DND-41 (cell line): Measurements from ENCODE around the gene TDRD1.

Experiments used
- ATAC-seq: fragments of 200-7000 bp; cut with Tn5 transposase; 3 replicates; pipeline ENCODE4 v1.9.1; 2021; ENCODE audit warnings: low read depth; ENCODE audit not compliant: insufficient read depth
- DNase-seq: peaks from one replicate; pipeline ENCODE4 v3.0.0-alpha.2; 2020
- H2AFZ ChIP-seq: 2 replicates; pipeline ENCODE4 v1.6.0; 2012; ENCODE audit warnings: low read depth, low read length
- H3K27ac ChIP-seq: 2 replicates; pipeline ENCODE4 v1.5.1; 2012; ENCODE audit warnings: low read length, inconsistent platforms
- H3K27me3 ChIP-seq: fragments of 200-600 bp; sonication (generic); 2 replicates; pipeline ENCODE4 v1.6.0; 2012; ENCODE audit warnings: low read length, mild to moderate bottlenecking, inconsistent platforms; ENCODE audit not compliant: insufficient read depth, poor library complexity
- H3K36me3 ChIP-seq: 2 replicates; pipeline ENCODE4 v1.5.1; 2012; ENCODE audit warnings: low read length, inconsistent platforms; ENCODE audit not compliant: insufficient read depth
- H3K4me1 ChIP-seq: 2 replicates; pipeline ENCODE4 v1.5.1; 2012; ENCODE audit warnings: mild to moderate bottlenecking, low read length; ENCODE audit not compliant: insufficient read depth
- H3K4me2 ChIP-seq: 2 replicates; pipeline ENCODE4 v1.6.0; 2012; ENCODE audit warnings: mild to moderate bottlenecking, moderate library complexity, low read length, inconsistent platforms; ENCODE audit not compliant: insufficient read depth
- H3K4me3 ChIP-seq, 2 experiments: fragments of 200-600 bp in 1 of 2; shearing (Covaris generic) in 1 of 2; 2 replicates each; pipeline ENCODE4 v1.5.1; 2012 to 2016; ENCODE audit warnings: inconsistent platforms in 2 of 2, low read length in 2 of 2, mild to moderate bottlenecking in 2 of 2, low read depth in 1 of 2, moderate library complexity in 1 of 2
- H3K79me2 ChIP-seq: 2 replicates; pipeline ENCODE4 v1.6.0; 2012; ENCODE audit warnings: low read length, inconsistent platforms; ENCODE audit not compliant: insufficient read depth
- H3K9ac ChIP-seq: 2 replicates; pipeline ENCODE4 v1.6.0; 2012; ENCODE audit warnings: low read depth, mild to moderate bottlenecking, inconsistent platforms, low read length, moderate library complexity
- H3K9me3 ChIP-seq: 2 replicates; pipeline ENCODE4 v1.5.1; 2012; ENCODE audit warnings: low read length, moderate library complexity, mild to moderate bottlenecking, inconsistent platforms; ENCODE audit not compliant: insufficient read depth, severe bottlenecking
- H4K20me1 ChIP-seq: 2 replicates; pipeline ENCODE4 v1.6.0; 2012; ENCODE audit warnings: low read length; ENCODE audit not compliant: insufficient read depth
- CTCF ChIP-seq: IDR thresholded peaks from 2 replicates; pipeline ENCODE4 v1.5.1; 2012; ENCODE audit warnings: borderline replicate concordance, low read length, moderate library complexity, mild to moderate bottlenecking; ENCODE audit not compliant: poor library complexity, severe bottlenecking; ENCODE audit errors: extremely low read depth
- EZH2 ChIP-seq: IDR thresholded peaks from 3 replicates; pipeline ENCODE4 v1.6.1; 2012; ENCODE audit warnings: borderline replicate concordance, low read depth, mild to moderate bottlenecking, moderate library complexity, low read length, inconsistent platforms; ENCODE audit not compliant: severe bottlenecking

The TDRD1 gene

GRCh38 chr10:114157912-114158311, 21.2 kb upstream of the TDRD1 start:
- Histone ChIP-seq H3K9me3 (no peaks in the 10 kb centered on the region), H3K4me2 (no peak overlapping the region), H2AFZ (no peak overlapping the region), H3K27me3 (no peaks in the 10 kb centered on the region), H3K36me3 (0 out of 2 replicates have a peak, but pooled peaks cover 6% of the 10 kb centered on the region), H3K27ac (no peak overlapping the region), H3K4me1 (no peaks in the 10 kb centered on the region), H4K20me1 (no peaks in the 10 kb centered on the region), H3K4me3 (no peak overlapping the region), H3K9ac (no peak overlapping the region), H3K79me2 (no peaks in the 10 kb centered on the region)
- TF ChIP-seq EZH2 (no peak), CTCF (no peak)
- ATAC-seq (no peak), DNase-seq (no peak)

- DNase-seq, result no peak
- H3K4me2 ChIP-seq, result no peak overlapping the region
These were observed 16.1 kb upstream of the TDRD1 start for GRCh38 chr10:114163062-114163461.

GRCh38 chr10:114166043-114166442, 13.1 kb upstream of the TDRD1 start:
- Histone ChIP-seq H3K36me3 (no peaks in the 10 kb centered on the region), H3K9me3 (peaks cover 9% of the 10 kb centered on the region), H3K9ac (no peak overlapping the region), H3K79me2 (peaks cover 5% of the 10 kb centered on the region; the same call in 1 of the 2 replicates), H3K4me1 (no peaks in the 10 kb centered on the region), H2AFZ (no peak overlapping the region), H3K27me3 (no peaks in the 10 kb centered on the region), H3K4me3 (no peak overlapping the region), H3K4me2 (no peak overlapping the region), H3K27ac (no peak overlapping the region), H4K20me1 (no peaks in the 10 kb centered on the region)
- ATAC-seq, result no peak
- no peak for DNase-seq
- TF ChIP-seq CTCF (no peak), EZH2 (no peak)

More at GRCh38 chr10:114163062-114163461, 16.1 kb upstream of the TDRD1 start:
- no peak overlapping the region for H3K27ac ChIP-seq
- H3K9ac ChIP-seq, result no peak overlapping the region
- peaks cover 1% of the 10 kb centered on the region for H3K9me3 ChIP-seq
- ATAC-seq, result no peak
- TF ChIP-seq EZH2, result no peak
- TF ChIP-seq CTCF, result no peak
- no peak overlapping the region for H2AFZ ChIP-seq
- H3K36me3 ChIP-seq, result no peaks in the 10 kb centered on the region
- H4K20me1 ChIP-seq, result no peaks in the 10 kb centered on the region
- H3K79me2 ChIP-seq, result no peaks in the 10 kb centered on the region
- H3K4me3 ChIP-seq, result no peak overlapping the region
- no peaks in the 10 kb centered on the region for H3K27me3 ChIP-seq
- no peaks in the 10 kb centered on the region for H3K4me1 ChIP-seq

DNA sequence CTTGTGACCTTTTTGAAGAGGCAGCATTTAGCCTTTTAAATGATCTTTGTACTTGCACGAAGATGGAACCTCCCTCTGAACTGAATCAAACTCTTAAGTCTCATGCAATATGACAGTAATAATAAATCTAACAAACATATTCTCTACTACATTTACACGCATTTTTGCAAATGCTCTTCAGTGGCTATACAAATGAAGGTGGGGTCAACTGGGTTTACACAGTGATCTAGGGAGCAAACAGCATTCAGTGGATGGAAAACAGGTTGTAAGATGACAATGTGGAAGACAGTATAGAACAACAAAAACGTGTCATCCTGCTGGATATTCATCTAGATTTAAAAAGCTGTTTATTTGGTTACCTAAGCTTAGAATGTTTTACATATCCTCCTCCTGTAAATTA, 12.7 kb upstream of the TDRD1 start:
- Histone ChIP-seq H4K20me1 (no peaks in the 10 kb centered on the region), H3K36me3 (no peaks in the 10 kb centered on the region), H3K27ac (no peak overlapping the region), H3K79me2 (peaks cover 5% of the 10 kb centered on the region; the same call in 1 of the 2 replicates), H3K9ac (no peak overlapping the region), H3K9me3 (peaks cover 9% of the 10 kb centered on the region), H3K4me3 (no peak overlapping the region), H3K4me1 (no peaks in the 10 kb centered on the region), H2AFZ (no peak overlapping the region), H3K27me3 (no peaks in the 10 kb centered on the region), H3K4me2 (no peak overlapping the region)
- DNase-seq (no peak), ATAC-seq (no peak)
- TF ChIP-seq CTCF (no peak), EZH2 (no peak)
